GM12878 (cell line): Measurements from ENCODE around the gene MYO7A. TPM values are rescaled to one million over a fixed set of nuclear protein-coding genes. Genes with fewer than 3 reads are reported as not detected.

Source experiments
- RAD21 ChIP-seq: IDR thresholded peaks from 2 replicates; pipeline ENCODE4 v1.6.1; 2011; ENCODE audit warnings: mild to moderate bottlenecking, low read depth, low read length, moderate library complexity; ENCODE audit not compliant: insufficient read depth
- polyA plus RNA-seq, 11 experiments: library from polyadenylated mRNA; depleted of rRNA in 4 of 11; unstranded in 6 of 11; stranded (reverse) in 5 of 11; fragments of >200 nt; fragmentation: Nextera tagmentation in 4 of 11; fragmentation: Illumina TruSeq in 1 of 11; extraction: Ambion mirVana in 4 of 11; extraction: Trizol in 1 of 11; gene quantifications; 1 replicate in 1 of 11; 2 replicates in 10 of 11; pipeline versions ENCODE4 v1.2.1 to v1.2.3, GENCODE V29; 2011 to 2016; ENCODE audit warnings: inconsistent platforms in 2 of 11, missing spikeins in 2 of 11, low read depth in 1 of 11
- total RNA-seq, 4 experiments: library from RNA; depleted of rRNA in 3 of 4; stranded (reverse); fragments of >200 nt in 3 of 4; fragmentation: Illumina TruSeq in 1 of 4; extraction: Trizol in 1 of 4; gene quantifications; 2 replicates each; pipeline versions ENCODE4 v1.2.1 to v1.2.3, GENCODE V29; 2013 to 2021

MYO7A gene
- total and polyA plus RNA-seq, 10 of the 15 experiments (the other 5 are each of a cell fraction or from before 2014, with no cell fraction given), result 0.01 to 0.21 (median 0.04) TPM; not detected in 6

DNA sequence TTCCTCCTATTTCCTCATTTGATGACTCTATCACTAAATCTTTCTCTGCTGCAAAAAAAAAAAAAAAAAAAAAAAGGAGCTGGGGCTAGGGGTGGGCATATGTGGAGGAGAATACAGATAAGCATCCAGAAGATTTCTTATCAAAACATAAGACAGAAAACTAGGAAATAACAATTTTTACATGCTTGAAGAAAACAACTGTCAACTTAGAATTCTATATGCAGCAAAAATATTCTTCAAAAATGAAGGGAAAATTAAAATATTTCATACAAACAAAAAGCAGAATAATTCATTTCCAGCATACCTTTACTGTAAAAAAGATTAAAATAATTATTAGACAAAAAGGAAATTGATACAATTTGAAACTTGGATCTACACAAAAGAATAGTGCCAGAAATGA is 134.8 kb downstream of the MYO7A start (continued):
- TF ChIP-seq RAD21, result no peak

Other genes starting within 250 kb of the MYO7A start
- gene B3GNT6, start 93.8 kb upstream of the MYO7A start, total RNA-seq (2014; rRNA removed), result not detected in 2 replicates
- gene B3GNT6, start 93.8 kb upstream of the MYO7A start, total RNA-seq (2014; rRNA removed; fragmentation: Illumina TruSeq; extraction: Trizol), result not detected in 2 replicates
- not detected in 2 replicates for gene B3GNT6, start 93.8 kb upstream of the MYO7A start, total RNA-seq (2021)
- gene B3GNT6, start 93.8 kb upstream of the MYO7A start, polyA plus RNA-seq (2011; rRNA removed), result not detected in 2 replicates
- gene B3GNT6, start 93.8 kb upstream of the MYO7A start, polyA plus RNA-seq (2014; fragmentation: Illumina TruSeq; extraction: Trizol), result not detected in 2 replicates
- gene B3GNT6, start 93.8 kb upstream of the MYO7A start, polyA plus RNA-seq (2014; fragmentation: Nextera tagmentation; extraction: Ambion mirVana), result not detected
- gene B3GNT6, start 93.8 kb upstream of the MYO7A start, polyA plus RNA-seq (2014; rRNA removed), result not detected in 2 replicates
- gene B3GNT6, start 93.8 kb upstream of the MYO7A start, polyA plus RNA-seq (2016; fragmentation: Nextera tagmentation; extraction: Ambion mirVana), result not detected
- 0.11 TPM in 1 of 2 replicates, not detected in the other for gene CAPN5, start 61.3 kb upstream of the MYO7A start, total RNA-seq (2014; rRNA removed)
- gene CAPN5, start 61.3 kb upstream of the MYO7A start, total RNA-seq (2014; rRNA removed; fragmentation: Illumina TruSeq; extraction: Trizol), result not detected in 2 replicates
- gene CAPN5, start 61.3 kb upstream of the MYO7A start, total RNA-seq (2021), result 0.19 and 0.33 TPM in 2 replicates
- gene CAPN5, start 61.3 kb upstream of the MYO7A start, polyA plus RNA-seq (2011; rRNA removed), result 0.06 and 0.07 TPM in 2 replicates
- gene CAPN5, start 61.3 kb upstream of the MYO7A start, polyA plus RNA-seq (2014; fragmentation: Illumina TruSeq; extraction: Trizol), result 0.07 and 0.19 TPM in 2 replicates
- gene CAPN5, start 61.3 kb upstream of the MYO7A start, polyA plus RNA-seq (2014; fragmentation: Nextera tagmentation; extraction: Ambion mirVana), result under 1 TPM in 1 of 2 experiments, not detected in 1; 0.02 TPM
- 0.10 TPM in 1 of 2 replicates, not detected in the other for gene CAPN5, start 61.3 kb upstream of the MYO7A start, polyA plus RNA-seq (2014; rRNA removed)
- under 1 TPM; 0.04 TPM for gene CAPN5, start 61.3 kb upstream of the MYO7A start, polyA plus RNA-seq (2016; fragmentation: Nextera tagmentation; extraction: Ambion mirVana)
- gene OMP, start 25.4 kb upstream of the MYO7A start, total RNA-seq (2014; rRNA removed), result not detected in 2 replicates
- gene OMP, start 25.4 kb upstream of the MYO7A start, total RNA-seq (2014; rRNA removed; fragmentation: Illumina TruSeq; extraction: Trizol), result not detected in 2 replicates
- gene OMP, start 25.4 kb upstream of the MYO7A start, total RNA-seq (2021), result not detected in 2 replicates
- gene OMP, start 25.4 kb upstream of the MYO7A start, polyA plus RNA-seq (2011; rRNA removed), result not detected in 2 replicates
- gene OMP, start 25.4 kb upstream of the MYO7A start, polyA plus RNA-seq (2014; fragmentation: Illumina TruSeq; extraction: Trizol), result not detected in 2 replicates
- gene OMP, start 25.4 kb upstream of the MYO7A start, polyA plus RNA-seq (2014; fragmentation: Nextera tagmentation; extraction: Ambion mirVana), result not detected
- gene OMP, start 25.4 kb upstream of the MYO7A start, polyA plus RNA-seq (2014; rRNA removed), result not detected in 2 replicates
- gene OMP, start 25.4 kb upstream of the MYO7A start, polyA plus RNA-seq (2016; fragmentation: Nextera tagmentation; extraction: Ambion mirVana), result not detected
- gene GDPD4, start 173.4 kb downstream of the MYO7A start, total RNA-seq (2014; rRNA removed), result 0.23 TPM in 1 of 2 replicates, not detected in the other
- gene GDPD4, start 173.4 kb downstream of the MYO7A start, total RNA-seq (2014; rRNA removed; fragmentation: Illumina TruSeq; extraction: Trizol), result not detected in 2 replicates
- not detected in 2 replicates for gene GDPD4, start 173.4 kb downstream of the MYO7A start, total RNA-seq (2021)
- not detected in 2 replicates for gene GDPD4, start 173.4 kb downstream of the MYO7A start, polyA plus RNA-seq (2011; rRNA removed)
- not detected in 2 replicates for gene GDPD4, start 173.4 kb downstream of the MYO7A start, polyA plus RNA-seq (2014; fragmentation: Illumina TruSeq; extraction: Trizol)
- gene GDPD4, start 173.4 kb downstream of the MYO7A start, polyA plus RNA-seq (2014; fragmentation: Nextera tagmentation; extraction: Ambion mirVana), result not detected
- gene GDPD4, start 173.4 kb downstream of the MYO7A start, polyA plus RNA-seq (2014; rRNA removed), result not detected in 2 replicates
- not detected for gene GDPD4, start 173.4 kb downstream of the MYO7A start, polyA plus RNA-seq (2016; fragmentation: Nextera tagmentation; extraction: Ambion mirVana)